SH-SY5Y (cell line): ENCODE data around the gene FAM13A.

Experiments
- GATA2 ChIP-seq: IDR thresholded peaks from 2 replicates; pipeline ENCODE4 v1.6.1; 2011; ENCODE audit warnings: mild to moderate bottlenecking, low read depth, low read length
- GATA3 ChIP-seq: IDR thresholded peaks from 2 replicates; pipeline ENCODE4 v1.6.1; 2011; ENCODE audit warnings: low read depth, mild to moderate bottlenecking, low read length, moderate library complexity

- TF ChIP-seq GATA2 (no peak), GATA3 (no peak)
Measured at GRCh38 chr4:88981993-88982392, 75.0 kb downstream of the FAM13A start.
